ENCODE data around the gene IMMP2L. TPM values are rescaled to one million over a fixed set of nuclear protein-coding genes. Genes with fewer than 3 reads are reported as not detected.

Gene IMMP2L
- total RNA-seq, 1 experiment from 2014 or later, result 8.8 TPM

- Histone ChIP-seq H3K27ac (ENCODE audit: low read length) (no peak overlapping the region), H3K36me3 (ENCODE audit: control insufficient read depth, insufficient read depth, low read length) (no peaks in the 10 kb centered on the region), H3K4me3 (ENCODE audit: low read depth in 2 of 2, low read length in 2 of 2) (no peak overlapping the region), H3K4me1 (ENCODE audit: control insufficient read depth, insufficient read depth, low read length) (no peaks in the 10 kb centered on the region), H3K9me3 (ENCODE audit: control insufficient read depth, insufficient read depth, low read depth, low read length) (peaks cover 3% of the 10 kb centered on the region; the same call in 1 of the 2 replicates), H3K27me3 (ENCODE audit: control insufficient read depth, insufficient read depth, low read length) (no peaks in the 10 kb centered on the region)
- no peak for ATAC-seq
- TF ChIP-seq CTCF (IDR thresholded peaks at IDR 0.05) (no peak), POLR2AphosphoS5 (IDR thresholded peaks at IDR 0.05; ENCODE audit: low read depth, low read length) (no peak), SIN3A (IDR thresholded peaks at IDR 0.05; ENCODE audit: borderline replicate concordance, insufficient read depth, low read depth, low read length) (no peak), TCF7L2 (IDR thresholded peaks at IDR 0.05; ENCODE audit: low read depth, low read length) (no peak), REST (IDR thresholded peaks at IDR 0.05; ENCODE audit: insufficient read depth in 1 of 2, low read depth in 2 of 2, low read length in 1 of 2) (no peak)
- DNase-seq (ENCODE audit: low read depth, low spot score), result no peak
- in situ Hi-C loops (cut with HindIII; ENCODE audit: low pct_unique_long_range_greater_than_20kb, low sequenced_read_pairs) (no loop called here), intact Hi-C loops (cut with micrococcal nuclease; ENCODE audit: unreplicated experiment) (no loop called here)
- no TSS peak for BruUV-seq (replicated peaks)
- CTCF ChIA-PET, result no interaction called here
- POLR2A ChIA-PET, result no interaction called here
Measured at GRCh38 chr7:111320133-111320532, 242.2 kb downstream of the IMMP2L start.

GRCh38 chr7:111312966-111313365, 249.3 kb downstream of the IMMP2L start:
- H3K27me3 ChIP-seq (ENCODE audit: control insufficient read depth, insufficient read depth, low read length), result no peaks in the 10 kb centered on the region
- no peak for DNase-seq (ENCODE audit: low read depth, low spot score)
- intact Hi-C loops (cut with micrococcal nuclease; ENCODE audit: unreplicated experiment) (no loop called here), in situ Hi-C loops (cut with HindIII; ENCODE audit: low pct_unique_long_range_greater_than_20kb, low sequenced_read_pairs) (no loop called here)
- CTCF ChIA-PET, result no interaction called here
- H3K27ac ChIP-seq (ENCODE audit: low read length), result no peak overlapping the region
- no peaks in the 10 kb centered on the region for H3K9me3 ChIP-seq (ENCODE audit: control insufficient read depth, insufficient read depth, low read depth, low read length)
- POLR2A ChIA-PET, result no interaction called here
- no peak overlapping the region for H3K4me3 ChIP-seq (ENCODE audit: low read depth in 2 of 2, low read length in 2 of 2)
- H3K4me1 ChIP-seq (ENCODE audit: control insufficient read depth, insufficient read depth, low read length), result no peaks in the 10 kb centered on the region
- ATAC-seq, result no peak
- TF ChIP-seq CTCF (IDR thresholded peaks at IDR 0.05) (no peak), REST (IDR thresholded peaks at IDR 0.05; ENCODE audit: insufficient read depth in 1 of 2, low read depth in 2 of 2, low read length in 1 of 2) (no peak), POLR2AphosphoS5 (IDR thresholded peaks at IDR 0.05; ENCODE audit: low read depth, low read length) (no peak), SIN3A (IDR thresholded peaks at IDR 0.05; ENCODE audit: borderline replicate concordance, insufficient read depth, low read depth, low read length) (no peak), TCF7L2 (IDR thresholded peaks at IDR 0.05; ENCODE audit: low read depth, low read length) (no peak)
- no TSS peak for BruUV-seq (replicated peaks)
- no peaks in the 10 kb centered on the region for H3K36me3 ChIP-seq (ENCODE audit: control insufficient read depth, insufficient read depth, low read length)
